Ishikawa (cell line): ENCODE measurements around the gene ZBTB8B.

Experiments
- CEBPB ChIP-seq: IDR thresholded peaks from 2 replicates; pipeline ENCODE4 v1.6.1; 2012
- CREB1 ChIP-seq: IDR thresholded peaks from 2 replicates; pipeline ENCODE4 v1.6.1; 2012; ENCODE audit warnings: low read depth
- EGR1 ChIP-seq: IDR thresholded peaks from 2 replicates; pipeline ENCODE4 v1.6.1; 2012
- EP300 ChIP-seq: IDR thresholded peaks from 2 replicates; pipeline ENCODE4 v1.6.1; 2012; ENCODE audit warnings: borderline replicate concordance
- FOXM1 ChIP-seq: IDR thresholded peaks from 2 replicates; pipeline ENCODE4 v1.6.1; 2012; ENCODE audit warnings: low read depth, borderline replicate concordance
- MAX ChIP-seq: IDR thresholded peaks from 2 replicates; pipeline ENCODE4 v1.6.1; 2012
- NFIC ChIP-seq: IDR thresholded peaks from 2 replicates; pipeline ENCODE4 v1.6.1; 2012
- RAD21 ChIP-seq: IDR thresholded peaks from 2 replicates; pipeline ENCODE4 v1.6.1; 2012; ENCODE audit warnings: low read depth
- REST ChIP-seq: IDR thresholded peaks from 2 replicates; pipeline ENCODE4 v1.6.1; 2012; ENCODE audit warnings: low read depth, mild to moderate bottlenecking
- TAF1 ChIP-seq: IDR thresholded peaks from 2 replicates; pipeline ENCODE4 v1.6.1; 2012; ENCODE audit warnings: low read depth, mild to moderate bottlenecking
- TCF12 ChIP-seq: IDR thresholded peaks from 2 replicates; pipeline ENCODE4 v1.6.1; 2012; ENCODE audit warnings: low read depth
- TEAD4 ChIP-seq: IDR thresholded peaks from 2 replicates; pipeline ENCODE4 v1.6.1; 2012
- USF1 ChIP-seq: IDR thresholded peaks from 2 replicates; pipeline ENCODE4 v1.6.1; 2012
- YY1 ChIP-seq: IDR thresholded peaks from 2 replicates; pipeline ENCODE4 v1.6.1; 2012; ENCODE audit warnings: low read depth
- ZBTB7A ChIP-seq: IDR thresholded peaks from 2 replicates; pipeline ENCODE4 v1.6.1; 2012; ENCODE audit warnings: low read depth

The ZBTB8B gene

GRCh38 chr1:32500387-32501209, 35.7 kb downstream of the ZBTB8B start:
- TF ChIP-seq YY1 (peak; percentile 85), EGR1 (peak; percentile 24; the same call in 1 of the 2 replicates), USF1 (no peak)

- TF ChIP-seq CEBPB, result no peak
- TF ChIP-seq EP300, result no peak
- TF ChIP-seq CREB1, result no peak
- no peak for TF ChIP-seq USF1
- no peak for TF ChIP-seq REST
- TF ChIP-seq TCF12, result no peak
- no peak for TF ChIP-seq TEAD4
Measured at GRCh38 chr1:32501865-32502264, 37.0 kb downstream of the ZBTB8B start.

- TF ChIP-seq CEBPB, result no peak
- TF ChIP-seq NFIC, result no peak
- no peak for TF ChIP-seq TAF1
- TF ChIP-seq REST, result no peak
- TF ChIP-seq YY1, result no peak
- TF ChIP-seq RAD21, result no peak
- no peak for TF ChIP-seq USF1
- TF ChIP-seq TCF12, result no peak
- TF ChIP-seq EGR1, result no peak
- no peak for TF ChIP-seq MAX
- TF ChIP-seq FOXM1, result no peak
- TF ChIP-seq ZBTB7A, result no peak
- TF ChIP-seq CREB1, result no peak
- no peak for TF ChIP-seq TEAD4
- no peak for TF ChIP-seq EP300
Measured at GRCh38 chr1:32503153-32503552, 38.3 kb downstream of the ZBTB8B start.

- no peak for TF ChIP-seq CEBPB
- TF ChIP-seq MAX, result no peak
- TF ChIP-seq TCF12, result no peak
- TF ChIP-seq TAF1, result no peak
- TF ChIP-seq FOXM1, result no peak
Measured at GRCh38 chr1:32507021-32507420, 42.1 kb downstream of the ZBTB8B start.

GRCh38 chr1:32508761-32509160, 43.9 kb downstream of the ZBTB8B start:
- TF ChIP-seq NFIC, result no peak
- TF ChIP-seq REST, result no peak
- TF ChIP-seq TEAD4, result no peak
- no peak for TF ChIP-seq CREB1
- TF ChIP-seq TAF1, result no peak
- no peak for TF ChIP-seq TCF12
- TF ChIP-seq RAD21, result no peak
- TF ChIP-seq USF1, result no peak
